ENCODE measurements around the gene MAPK8.

DNA sequence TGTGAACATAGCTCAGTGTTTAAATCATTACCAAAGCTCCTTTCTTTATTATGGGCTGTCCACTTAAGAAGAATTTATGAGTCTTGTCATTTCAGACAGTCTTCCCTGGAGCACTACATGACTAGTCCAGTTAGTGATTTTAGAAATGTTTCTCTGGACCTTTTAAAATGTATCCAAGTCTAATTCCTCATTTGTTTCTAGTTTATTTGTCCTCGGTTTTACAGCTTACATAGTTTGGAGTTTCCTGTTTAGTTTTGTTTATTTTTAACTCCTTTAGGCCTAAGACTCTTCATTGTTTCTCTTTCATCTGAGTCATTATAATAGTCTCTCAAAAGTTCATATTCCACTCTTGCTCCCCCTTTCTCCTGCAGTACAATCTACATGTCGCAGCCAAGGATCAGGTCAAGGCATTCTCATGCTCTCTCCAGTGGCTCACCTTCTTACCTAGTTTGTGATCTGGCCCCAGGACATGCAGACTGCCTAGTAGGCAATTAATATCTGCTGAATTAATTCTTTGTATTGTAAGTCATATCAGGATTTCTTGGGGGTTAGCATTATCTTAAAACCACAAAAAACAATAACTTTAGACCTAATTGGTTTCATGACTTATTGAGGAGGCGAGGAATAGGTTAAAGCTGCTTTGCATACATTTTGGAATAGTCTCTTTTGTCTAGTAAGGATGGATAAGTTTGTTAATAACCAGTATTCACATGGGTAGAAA lies 93.8 kb downstream of the MAPK8 start:
- TF ChIP-seq, protein P1, sequence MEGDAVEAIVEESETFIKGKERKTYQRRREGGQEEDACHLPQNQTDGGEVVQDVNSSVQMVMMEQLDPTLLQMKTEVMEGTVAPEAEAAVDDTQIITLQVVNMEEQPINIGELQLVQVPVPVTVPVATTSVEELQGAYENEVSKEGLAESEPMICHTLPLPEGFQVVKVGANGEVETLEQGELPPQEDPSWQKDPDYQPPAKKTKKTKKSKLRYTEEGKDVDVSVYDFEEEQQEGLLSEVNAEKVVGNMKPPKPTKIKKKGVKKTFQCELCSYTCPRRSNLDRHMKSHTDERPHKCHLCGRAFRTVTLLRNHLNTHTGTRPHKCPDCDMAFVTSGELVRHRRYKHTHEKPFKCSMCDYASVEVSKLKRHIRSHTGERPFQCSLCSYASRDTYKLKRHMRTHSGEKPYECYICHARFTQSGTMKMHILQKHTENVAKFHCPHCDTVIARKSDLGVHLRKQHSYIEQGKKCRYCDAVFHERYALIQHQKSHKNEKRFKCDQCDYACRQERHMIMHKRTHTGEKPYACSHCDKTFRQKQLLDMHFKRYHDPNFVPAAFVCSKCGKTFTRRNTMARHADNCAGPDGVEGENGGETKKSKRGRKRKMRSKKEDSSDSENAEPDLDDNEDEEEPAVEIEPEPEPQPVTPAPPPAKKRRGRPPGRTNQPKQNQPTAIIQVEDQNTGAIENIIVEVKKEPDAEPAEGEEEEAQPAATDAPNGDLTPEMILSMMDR (IDR thresholded peaks at IDR 0.05; ENCODE audit: borderline replicate concordance, extremely low read depth, low read length, poor library complexity, severe bottlenecking) = no peak
- TF ChIP-seq EZH2 (IDR thresholded peaks at IDR 0.05; ENCODE audit: borderline replicate concordance, low read depth, low read length, severe bottlenecking) = no peak

All from DND-41 (cell line).